ENCODE results near the gene NUDT16L1.

The NUDT16L1 gene

GRCh38 chr16:4668313-4668960 is 24.9 kb upstream of the NUDT16L1 start:
- H3K9ac ChIP-seq (ENCODE audit: low read length) = no peak overlapping the region
- TF ChIP-seq CTCF (IDR thresholded peaks at IDR 0.05; ENCODE audit: low read depth, low read length) (no peak), EZH2phosphoT487 (IDR thresholded peaks at IDR 0.05; ENCODE audit: low read depth) (no peak)
- no peaks in the 10 kb centered on the region for H3K27me3 ChIP-seq (ENCODE audit: low read depth, low read length)
- peaks cover 25% of the 10 kb centered on the region for H3K36me3 ChIP-seq (replicated peaks; ENCODE audit: low read depth, low read length)
- H2AFZ ChIP-seq (ENCODE audit: low read depth, low read length) = no peak overlapping the region
- no peak overlapping the region for H3K4me3 ChIP-seq (ENCODE audit: low read length)
- H3K9me3 ChIP-seq (ENCODE audit: insufficient read depth, low read length) = no peaks in the 10 kb centered on the region
- H3K79me2 ChIP-seq (ENCODE audit: low read length) = no peaks in the 10 kb centered on the region
- H4K20me1 ChIP-seq (ENCODE audit: insufficient read depth, low read length) = no peaks in the 10 kb centered on the region
- H3K27ac ChIP-seq (ENCODE audit: low read length) = no peak overlapping the region
- no peaks in the 10 kb centered on the region for H3K4me1 ChIP-seq (ENCODE audit: low read length)
- H3K4me2 ChIP-seq (ENCODE audit: low read length) = no peak overlapping the region

- Histone ChIP-seq H2AFZ (ENCODE audit: low read depth, low read length) (no peak overlapping the region), H3K4me3 (ENCODE audit: low read length) (no peak overlapping the region), H4K20me1 (ENCODE audit: insufficient read depth, low read length) (no peaks in the 10 kb centered on the region), H3K9ac (ENCODE audit: low read length) (no peak overlapping the region), H3K27ac (ENCODE audit: low read length) (no peak overlapping the region), H3K4me1 (ENCODE audit: low read length) (no peaks in the 10 kb centered on the region), H3K4me2 (ENCODE audit: low read length) (no peak overlapping the region), H3K27me3 (ENCODE audit: low read depth, low read length) (no peaks in the 10 kb centered on the region), H3K9me3 (ENCODE audit: insufficient read depth, low read length) (no peaks in the 10 kb centered on the region), H3K79me2 (ENCODE audit: low read length) (no peaks in the 10 kb centered on the region), H3K36me3 (replicated peaks; ENCODE audit: low read depth, low read length) (peaks cover 11% of the 10 kb centered on the region)
- TF ChIP-seq CTCF (IDR thresholded peaks at IDR 0.05; ENCODE audit: low read depth, low read length) (no peak), EZH2phosphoT487 (IDR thresholded peaks at IDR 0.05; ENCODE audit: low read depth) (no peak)
Observed at GRCh38 chr16:4673387-4674046, 19.8 kb upstream of the NUDT16L1 start.

GRCh38 chr16:4674926-4675530 is 18.3 kb upstream of the NUDT16L1 start:
- Histone ChIP-seq H3K9ac (ENCODE audit: low read length) (no peak overlapping the region), H3K4me3 (ENCODE audit: low read length) (no peak overlapping the region), H2AFZ (ENCODE audit: low read depth, low read length) (no peak overlapping the region), H3K27me3 (ENCODE audit: low read depth, low read length) (no peaks in the 10 kb centered on the region), H3K9me3 (ENCODE audit: insufficient read depth, low read length) (no peaks in the 10 kb centered on the region), H4K20me1 (ENCODE audit: insufficient read depth, low read length) (no peaks in the 10 kb centered on the region), H3K79me2 (ENCODE audit: low read length) (no peaks in the 10 kb centered on the region), H3K27ac (ENCODE audit: low read length) (no peak overlapping the region), H3K4me2 (ENCODE audit: low read length) (no peak overlapping the region), H3K4me1 (ENCODE audit: low read length) (no peaks in the 10 kb centered on the region), H3K36me3 (replicated peaks; ENCODE audit: low read depth, low read length) (peaks cover 3% of the 10 kb centered on the region)
- no peak for TF ChIP-seq CTCF (IDR thresholded peaks at IDR 0.05; ENCODE audit: low read depth, low read length)

Measured in OCI-LY3 (cell line).